ENCODE measurements around the gene IPO8.
"Not testable (repeated sequence)": the region's sequence is repeated elsewhere in the genome, so short reads cannot be mapped to it uniquely, and the experiment has no call there.

Gene IPO8

GRCh38 chr12:30687265-30687986, 8.2 kb downstream of the IPO8 start:
- DNase-seq (ENCODE audit: low read depth in 2 of 2), result no peak

DNA sequence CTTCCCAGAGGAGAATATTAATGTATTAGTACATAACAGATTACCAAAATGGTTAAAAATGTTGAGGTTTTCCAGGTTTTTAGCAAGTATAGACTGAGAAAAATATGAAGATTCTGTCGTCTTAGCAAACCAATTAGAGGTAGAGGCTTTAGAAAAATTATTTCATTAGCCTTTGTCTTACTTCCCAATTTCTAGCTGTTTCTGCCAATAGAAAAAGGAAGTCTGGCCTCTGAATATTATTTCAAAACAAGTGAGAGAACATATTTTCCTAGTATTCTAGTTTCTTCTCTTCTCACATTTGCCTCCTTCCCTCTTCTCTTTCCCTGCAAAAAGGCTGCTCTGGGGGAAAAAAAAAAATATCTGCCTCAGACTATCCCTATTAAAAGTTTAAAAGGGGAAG, 16.4 kb downstream of the IPO8 start:
- DNase-seq (ENCODE audit: low read depth in 2 of 2), result no peak

DNA sequence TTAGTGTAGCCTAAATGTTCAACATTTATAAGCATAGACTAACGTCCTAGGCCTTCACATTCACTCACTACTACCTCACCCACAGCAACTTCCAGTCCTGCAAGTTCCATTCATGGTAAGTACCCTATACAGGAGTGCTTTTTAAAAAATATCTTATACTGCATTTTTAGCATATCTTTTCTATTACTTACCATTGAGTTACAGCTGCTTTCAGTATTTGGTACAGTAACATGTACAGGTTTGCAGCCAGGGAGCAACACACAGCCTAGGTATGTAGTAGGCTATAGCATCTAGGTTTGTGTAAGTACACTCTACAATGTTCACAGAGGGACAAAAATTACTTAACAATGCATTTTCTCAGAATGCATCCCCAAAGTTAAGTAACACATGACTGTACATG, 17.4 kb downstream of the IPO8 start:
- DNase-seq (ENCODE audit: low read depth in 2 of 2), result no peak

DNA sequence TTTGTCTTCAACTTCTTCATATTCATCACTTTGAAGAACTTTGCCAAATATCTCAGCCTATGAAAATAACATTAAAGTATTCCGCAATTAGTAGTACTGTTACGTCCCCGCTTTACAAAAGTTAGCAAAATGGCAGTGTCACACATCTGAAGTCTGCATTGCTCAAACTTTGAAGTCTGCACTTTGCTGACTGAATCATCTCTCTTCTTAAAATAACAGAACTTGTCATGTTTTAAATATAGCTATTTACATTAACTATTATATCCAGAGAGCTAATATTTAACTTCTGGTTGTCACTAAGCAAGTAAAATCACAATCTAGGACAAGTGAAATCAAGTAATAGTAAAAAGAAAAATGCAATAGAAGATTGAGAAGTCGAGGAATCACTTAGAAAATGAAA, 34.5 kb downstream of the IPO8 start:
- DNase-seq (ENCODE audit: low read depth in 2 of 2), result no peak

DNA sequence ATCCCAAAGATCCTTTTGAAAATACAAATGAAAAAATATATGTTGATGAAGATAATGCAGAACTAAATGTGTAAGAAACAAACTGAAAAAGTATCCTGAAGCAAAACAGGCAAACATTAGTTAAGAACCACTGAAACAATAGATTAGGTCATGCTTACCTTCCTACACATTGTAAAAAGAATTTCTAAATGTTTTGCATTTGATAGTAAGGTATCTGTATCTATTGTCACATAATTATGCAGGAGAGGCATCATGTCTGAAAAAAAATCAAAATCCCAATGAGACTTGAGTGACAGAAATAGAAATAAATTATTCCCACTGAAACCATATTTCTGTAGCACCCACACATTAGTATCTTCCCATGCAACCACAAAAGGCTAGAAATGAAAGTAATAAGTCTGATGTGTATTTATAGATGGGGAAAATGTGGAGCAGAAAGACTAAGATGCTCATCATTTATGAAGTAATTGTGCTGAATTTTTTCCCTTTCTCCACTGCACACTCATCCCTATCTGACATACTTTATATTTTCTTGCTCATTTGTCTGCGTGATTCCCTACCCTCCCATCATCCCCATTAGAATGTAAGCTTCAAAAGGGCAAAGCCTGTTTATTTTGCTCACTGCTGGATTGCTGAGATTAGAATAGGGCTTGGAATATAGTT, 43.5 kb downstream of the IPO8 start:
- DNase-seq (ENCODE audit: low read depth in 2 of 2), result no peak

DNA sequence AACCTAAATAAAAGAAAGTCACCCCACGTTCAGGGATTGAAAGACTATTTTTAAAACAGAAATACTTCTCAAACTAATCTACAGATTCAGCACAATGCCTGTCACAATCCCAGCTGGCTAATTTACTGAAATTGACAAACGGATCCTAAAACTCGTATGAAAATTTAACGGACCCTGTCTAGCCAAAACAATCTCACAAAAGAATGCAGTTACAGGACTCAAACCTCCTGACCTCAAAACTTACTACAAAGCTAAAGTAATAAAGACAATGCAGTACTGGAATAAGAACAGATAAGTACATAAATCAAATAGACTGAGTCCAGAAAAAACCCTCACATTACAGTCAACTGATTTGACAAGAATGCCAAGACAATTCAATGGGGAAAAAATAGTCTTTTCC, 48.8 kb downstream of the IPO8 start:
- DNase-seq (ENCODE audit: low read depth in 2 of 2), result no peak

GRCh38 chr12:30643366-30643765, 52.3 kb downstream of the IPO8 start:
- DNase-seq (ENCODE audit: low read depth in 2 of 2), result no peak

- no peak for DNase-seq (ENCODE audit: low read depth in 2 of 2)
These were observed 55.3 kb downstream of the IPO8 start for GRCh38 chr12:30640392-30640791.

DNA sequence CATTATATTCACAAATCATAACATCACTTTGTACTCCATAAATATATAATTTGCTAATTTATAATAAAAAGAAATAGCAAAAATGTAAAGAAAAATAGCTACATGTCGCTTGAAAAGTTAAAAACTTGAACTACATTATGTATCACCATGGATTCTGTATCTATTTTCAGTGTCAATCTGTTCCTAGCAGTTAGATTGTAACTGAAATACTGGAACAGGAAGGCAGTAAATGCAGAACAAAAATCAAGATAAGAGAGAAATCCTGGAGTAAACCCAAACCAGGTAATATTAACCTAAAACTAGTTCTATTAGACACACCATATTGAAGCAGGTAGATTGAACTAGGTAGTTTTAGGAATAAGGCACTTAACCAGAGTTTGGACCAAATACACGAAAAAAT, 60.3 kb downstream of the IPO8 start:
- no peak for DNase-seq (ENCODE audit: low read depth in 2 of 2)

DNA sequence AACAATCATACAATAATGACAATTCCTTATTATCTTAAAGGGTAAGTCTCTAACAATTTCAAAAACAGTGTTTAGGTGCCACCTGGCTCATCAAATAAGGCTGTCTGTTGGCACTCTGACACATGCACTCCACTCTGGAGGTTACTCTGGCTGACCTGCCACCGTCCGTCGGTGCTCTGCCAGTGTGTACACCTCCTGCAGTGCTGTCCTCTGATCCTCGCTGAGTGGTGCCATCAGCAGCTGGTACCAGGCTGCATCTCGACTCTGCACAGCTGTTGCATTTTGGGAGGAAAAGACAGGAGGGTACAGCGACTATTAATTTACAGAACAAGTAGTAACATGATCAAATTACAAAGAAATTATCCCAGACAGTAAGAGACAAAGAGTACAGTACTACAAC, 63.9 kb downstream of the IPO8 start:
- DNase-seq (ENCODE audit: low read depth in 2 of 2), result no peak

- no peak for DNase-seq (ENCODE audit: low read depth in 2 of 2)
These were observed 64.7 kb downstream of the IPO8 start for GRCh38 chr12:30630979-30631285.

- DNase-seq (ENCODE audit: low read depth in 2 of 2), result no peak
These were observed 65.3 kb downstream of the IPO8 start for GRCh38 chr12:30630076-30630978.

DNA sequence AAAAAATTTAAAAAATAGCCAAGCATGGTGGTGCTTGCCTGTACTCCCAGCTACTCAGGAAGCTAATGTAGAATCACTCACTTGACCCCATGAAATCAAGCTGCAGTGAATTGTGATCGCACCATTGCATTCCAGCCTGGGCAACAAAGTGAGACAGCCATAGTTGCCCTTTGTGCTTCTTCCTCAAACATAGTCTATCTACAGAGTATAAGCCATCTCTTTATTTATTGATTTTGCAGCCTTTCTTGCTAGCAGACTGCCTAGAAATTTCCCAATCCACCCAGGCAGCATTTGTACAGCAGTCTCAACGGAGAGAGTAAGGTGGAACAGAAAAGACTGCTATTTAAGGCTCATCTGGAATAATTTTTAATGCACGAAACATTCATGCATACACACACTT, 68.8 kb downstream of the IPO8 start:
- DNase-seq (ENCODE audit: low read depth in 2 of 2), result no peak

GRCh38 chr12:30624009-30624408, 71.7 kb downstream of the IPO8 start:
- DNase-seq (ENCODE audit: low read depth in 2 of 2), result no peak

DNA sequence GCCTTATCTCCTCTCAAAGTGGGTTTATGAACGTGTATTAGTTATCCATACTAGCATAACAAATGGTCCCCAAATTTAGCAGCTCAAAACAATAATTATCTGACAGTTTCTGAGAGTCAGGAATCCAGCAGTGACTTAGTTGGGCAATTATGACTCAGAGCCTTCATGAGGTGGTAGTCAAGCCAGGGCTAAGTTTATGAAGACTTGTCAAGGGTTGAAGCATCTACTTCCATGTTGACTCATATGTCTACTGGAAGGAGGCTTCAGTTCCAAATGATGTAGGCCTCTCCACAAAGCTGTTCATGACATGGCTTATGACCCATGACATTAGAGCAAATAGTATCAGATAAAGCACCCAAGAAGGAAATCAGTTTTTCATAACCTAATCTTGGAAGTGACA, 73.2 kb downstream of the IPO8 start:
- no peak for DNase-seq (ENCODE audit: low read depth in 2 of 2)

- DNase-seq (ENCODE audit: low read depth in 2 of 2), result not testable (repeated sequence)
These were observed 73.9 kb downstream of the IPO8 start for GRCh38 chr12:30621663-30622241.

- no peak for DNase-seq (ENCODE audit: low read depth in 2 of 2)
These were observed 78.2 kb downstream of the IPO8 start for GRCh38 chr12:30617346-30618016.

DNA sequence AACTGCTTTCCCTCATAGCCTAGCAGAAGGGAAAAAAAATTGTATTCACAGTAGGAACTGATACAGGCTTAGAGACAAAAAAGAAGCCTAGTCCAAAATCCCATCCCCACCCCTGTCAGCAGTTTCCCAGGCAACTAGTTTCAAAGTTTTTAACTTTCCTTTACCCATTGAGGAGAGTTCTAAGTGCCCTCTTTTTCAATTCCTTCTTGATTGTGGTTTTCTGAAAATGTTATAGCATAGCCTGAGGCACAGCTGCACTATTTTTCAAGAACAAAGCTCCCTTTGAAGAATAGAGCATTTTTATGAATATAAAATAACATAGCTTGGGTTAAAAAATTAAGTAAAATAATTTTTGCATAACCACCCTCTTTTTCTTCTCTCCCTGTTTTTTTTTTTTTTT, 81.6 kb downstream of the IPO8 start:
- no peak for DNase-seq (ENCODE audit: low read depth in 2 of 2)

GRCh38 chr12:30613119-30613830, 82.4 kb downstream of the IPO8 start:
- DNase-seq (ENCODE audit: low read depth in 2 of 2), result no peak

GRCh38 chr12:30610718-30611117, 85.0 kb downstream of the IPO8 start:
- no peak for DNase-seq (ENCODE audit: low read depth in 2 of 2)

GRCh38 chr12:30609819-30610218, 85.8 kb downstream of the IPO8 start:
- DNase-seq (ENCODE audit: low read depth in 2 of 2), result not testable (repeated sequence)

Measured in activated CD4-positive, alpha-beta T cell treated with anti-CD3 and anti-CD28 coated beads for 24 hours (primary cell).